GM18909 (cell line): ENCODE data around the gene PGF.

ENCODE experiments used
- ATAC-seq: cut with Tn5 transposase; IDR thresholded peaks from one replicate; pipeline ENCODE4 v1.9.1; 2021; ENCODE audit warnings: mild to moderate bottlenecking; ENCODE audit not compliant: unreplicated experiment, poor library complexity

The PGF gene

DNA sequence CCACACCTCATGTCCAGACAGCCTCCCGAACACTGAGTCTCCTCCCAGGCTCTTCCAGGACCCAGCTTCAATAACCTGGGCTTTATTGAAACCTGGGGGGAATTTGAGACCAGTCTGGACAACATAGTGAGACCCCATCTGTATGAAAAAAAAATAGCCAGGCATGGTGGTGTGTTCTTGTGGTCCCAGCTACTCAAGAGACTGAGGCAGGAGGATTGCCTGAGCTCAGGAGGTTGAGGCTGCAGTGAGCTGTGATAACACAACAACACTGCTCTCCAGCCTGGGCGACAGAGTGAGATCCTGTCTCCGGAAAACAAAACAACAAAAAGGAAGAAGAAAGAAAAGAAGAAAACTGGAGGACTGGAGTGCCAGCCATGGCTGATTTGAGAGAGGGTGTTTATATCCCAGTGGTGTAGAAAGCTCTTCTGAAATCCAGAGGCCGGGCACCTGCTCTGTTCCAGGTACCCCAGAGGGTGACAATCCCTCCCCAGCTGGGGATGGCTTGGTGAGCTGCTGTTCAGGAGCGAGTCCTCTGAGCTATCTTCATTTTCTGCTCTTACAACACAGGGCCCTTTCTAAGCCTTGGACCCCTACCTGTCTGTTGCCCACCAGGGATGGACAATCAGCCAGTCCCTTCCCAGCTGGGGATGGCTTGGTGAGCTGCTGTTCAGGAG is 6.0 kb upstream of the PGF start:
- ATAC-seq, result no peak

DNA sequence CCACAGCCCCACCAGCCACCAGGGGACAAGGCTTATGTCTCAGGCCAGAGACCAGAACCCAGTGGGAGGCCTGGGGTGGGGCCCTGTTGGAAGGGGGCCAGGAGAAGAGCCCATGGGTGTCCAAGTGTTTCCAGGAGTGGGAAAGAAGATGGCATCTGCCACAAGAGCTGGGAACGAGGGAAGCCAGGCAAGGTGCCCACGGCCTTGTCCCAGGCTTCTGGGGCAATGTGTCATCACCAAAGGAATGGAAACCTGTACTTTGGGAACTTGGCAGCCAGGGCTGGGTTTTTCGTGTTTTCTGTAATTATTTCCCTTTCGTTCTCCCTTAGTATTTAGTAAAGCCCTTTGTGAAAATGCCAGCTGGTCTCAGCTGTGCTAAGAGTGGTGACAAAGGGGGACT is 5.3 kb upstream of the PGF start:
- no peak for ATAC-seq

GRCh38 chr14:74959596-74960180 is 4.3 kb upstream of the PGF start:
- ATAC-seq, result no peak

GRCh38 chr14:74956280-74957072 is 1.1 kb upstream of the PGF start:
- no peak for ATAC-seq

- ATAC-seq, result no peak
Observed at GRCh38 chr14:74956027-74956279, 556 bp upstream of the PGF start.

DNA sequence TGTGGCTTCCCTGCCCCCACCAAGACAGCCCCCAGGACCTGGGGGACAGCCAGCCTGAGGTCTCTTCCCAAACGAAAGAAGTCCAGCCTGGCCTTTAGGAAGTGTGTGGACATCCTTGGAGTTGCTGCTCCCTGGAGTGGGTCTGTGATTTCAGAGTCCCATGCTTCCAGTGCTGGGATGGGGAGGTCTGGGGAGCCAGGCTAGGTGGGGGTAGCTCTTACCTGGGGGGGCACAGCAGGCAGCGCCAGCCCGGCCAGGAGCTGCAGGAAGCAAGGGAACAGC is 509 bp downstream of the PGF start:
- ATAC-seq, result no peak

DNA sequence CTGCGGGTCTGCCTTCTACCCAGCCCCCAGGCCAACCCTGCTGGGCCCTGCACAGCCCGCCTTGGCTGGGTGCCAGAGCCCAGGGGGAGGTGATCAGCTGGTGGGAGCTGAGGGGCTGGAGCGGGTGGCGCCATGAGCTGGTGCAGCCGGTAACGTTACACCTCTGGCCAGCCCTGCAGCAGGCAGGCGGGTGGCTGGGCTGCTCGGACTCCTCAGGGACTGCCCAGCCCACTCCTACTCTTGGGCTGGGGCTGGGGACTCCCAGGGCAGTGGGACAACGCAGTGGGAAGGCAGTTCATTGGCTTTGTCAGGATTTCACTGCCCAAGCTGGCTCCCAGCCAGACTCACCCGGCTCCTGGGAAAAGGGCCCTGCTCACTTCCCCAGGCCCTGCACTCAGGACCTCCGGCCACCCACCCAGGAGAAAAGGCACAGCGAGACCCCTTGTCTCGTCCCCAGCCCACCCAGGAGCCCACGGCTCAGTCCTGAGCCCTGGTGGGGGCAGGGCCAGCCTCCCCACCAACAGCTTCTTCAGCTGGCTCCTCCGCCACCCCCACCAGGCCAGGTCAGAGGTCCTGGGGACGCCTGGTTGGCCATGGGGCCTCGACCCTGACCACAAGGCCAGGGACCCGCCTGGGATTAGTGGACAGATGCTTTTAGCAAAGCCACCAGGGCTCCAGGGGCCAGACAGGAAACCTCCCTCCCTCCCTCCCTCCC is 1.0 kb downstream of the PGF start:
- no peak for ATAC-seq

GRCh38 chr14:74953686-74954085 is 1.7 kb downstream of the PGF start:
- ATAC-seq, result no peak

DNA sequence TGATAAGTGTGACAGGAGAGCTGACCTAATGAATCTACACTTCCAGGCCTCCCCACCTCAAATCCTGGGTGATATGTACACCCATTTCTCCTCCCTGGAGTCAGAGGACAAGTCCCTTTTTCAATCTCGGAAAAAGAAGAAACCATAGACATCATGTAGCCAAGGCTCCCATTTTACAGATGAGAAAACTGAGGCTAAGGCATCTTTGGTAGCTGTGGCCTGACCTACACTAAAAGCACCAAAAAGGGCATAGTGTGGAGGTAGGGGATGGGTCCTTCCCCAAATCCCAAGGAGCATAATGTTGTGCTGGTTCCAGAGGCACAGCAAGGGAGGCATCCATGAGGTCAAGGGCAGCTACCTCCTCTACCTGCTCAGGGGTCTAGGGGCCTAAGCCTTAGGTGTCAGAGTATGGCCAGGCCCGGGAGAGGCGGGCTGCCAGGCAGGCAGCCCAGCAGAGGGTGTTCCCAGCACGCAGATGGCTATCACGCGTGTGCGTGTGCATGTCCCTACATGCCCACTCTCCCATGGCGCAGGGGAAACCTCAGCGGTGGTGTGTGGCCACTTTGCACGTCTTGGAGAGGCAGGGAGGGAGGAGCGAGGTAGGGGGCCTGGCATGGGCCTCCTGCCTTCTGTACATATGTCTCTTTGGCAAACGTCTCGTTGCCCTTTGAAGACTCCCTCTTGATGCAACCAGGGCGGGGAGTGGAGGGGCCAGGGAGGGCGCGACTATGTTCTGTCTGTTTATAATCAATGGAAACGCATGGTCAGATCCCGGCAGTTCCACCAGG is 2.5 kb downstream of the PGF start:
- no peak for ATAC-seq

DNA sequence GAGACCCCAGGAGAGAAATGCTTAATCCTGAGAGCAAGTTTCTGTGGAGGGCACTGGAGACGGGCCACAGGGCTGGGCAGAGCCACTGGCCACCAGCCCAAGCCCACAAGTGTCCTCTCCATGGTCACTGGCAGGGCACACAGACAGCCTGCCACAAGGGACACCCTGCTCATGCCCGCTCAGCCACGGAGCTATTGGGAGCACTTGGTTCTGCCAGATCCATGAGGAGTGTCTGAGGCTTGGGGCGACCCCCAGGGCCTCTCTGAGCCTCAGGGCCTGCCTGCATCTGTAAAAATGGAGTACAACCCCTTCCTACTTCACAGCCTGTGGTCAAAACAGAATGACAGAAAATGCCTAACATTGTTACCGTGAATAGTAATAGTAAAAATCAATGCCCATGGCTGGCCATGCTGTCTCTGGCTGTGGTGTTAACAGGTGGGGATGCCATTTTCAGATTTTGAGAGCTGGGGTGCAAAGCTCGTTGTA is 3.2 kb downstream of the PGF start:
- no peak for ATAC-seq

- ATAC-seq, result no peak
Observed at GRCh38 chr14:74951443-74952179, 3.8 kb downstream of the PGF start.

DNA sequence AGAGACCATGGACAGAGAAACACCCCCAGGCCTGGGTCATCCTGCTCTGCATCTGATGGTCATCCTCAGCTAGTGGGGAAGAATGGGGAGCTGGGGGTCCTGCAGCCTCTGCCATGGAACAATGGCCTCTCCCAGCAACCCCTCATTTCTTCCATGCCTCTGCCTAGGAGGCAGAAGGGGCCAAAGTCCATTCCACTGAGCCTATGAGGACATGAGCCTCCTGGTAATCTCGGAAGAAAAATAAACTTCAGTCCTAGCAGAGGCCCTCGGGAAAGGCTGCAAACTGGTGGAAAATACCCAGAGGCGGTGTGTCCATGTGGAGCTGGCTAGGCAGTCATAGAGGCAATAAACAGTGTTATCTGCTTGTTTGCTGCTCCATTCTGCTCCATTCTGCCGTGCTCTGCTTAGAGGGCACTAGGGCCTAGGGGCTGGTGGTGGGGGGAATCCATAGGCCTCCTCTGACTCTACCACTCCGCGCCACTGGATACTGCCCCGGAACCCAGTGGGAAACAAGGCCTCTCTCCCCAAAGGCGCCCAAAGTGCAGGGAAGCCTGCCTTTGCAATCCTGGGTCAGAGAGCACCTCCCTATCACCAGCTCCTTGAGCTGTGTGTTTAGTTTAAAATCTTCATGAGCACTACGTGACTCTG is 4.5 kb downstream of the PGF start:
- ATAC-seq, result no peak

GRCh38 chr14:74949859-74950573 is 5.4 kb downstream of the PGF start:
- no peak for ATAC-seq

- ATAC-seq, result no peak
Observed at GRCh38 chr14:74949191-74949601, 6.2 kb downstream of the PGF start.

GRCh38 chr14:74948228-74949175 is 6.9 kb downstream of the PGF start:
- no peak for ATAC-seq

GRCh38 chr14:74947353-74948227 is 7.8 kb downstream of the PGF start:
- no peak for ATAC-seq
